Heart left ventricle (tissue), 13 donors: Measurements from ENCODE around the gene PSD4.

Source experiments
- POLR2A ChIP-seq, 2 donors: fragments of 450-650 bp; IDR thresholded peaks; one replicate each; pipeline ENCODE4 v1.6.1; 2017; ENCODE audit warnings: antibody characterized with exemption in 2 of 2, mild to moderate bottlenecking in 2 of 2, moderate library complexity in 2 of 2
- TF ChIP-seq, protein P1 (sequence below), 12 donors: fragments of 200-600 bp; sonication (generic) in 4 of 12; IDR thresholded peaks; one replicate each; pipeline versions ENCODE4 v1.5.0 to v1.8.0; 2018 to 2022; ENCODE audit warnings: antibody characterized with exemption in 12 of 12, mild to moderate bottlenecking in 5 of 12
- donor health status: ischemic (EF 13 %, LVEDD 7.1; RV severe dilation, severe dysfunction).
- donor health status: DM: no; HTN: yes; CAD: no.
- donor health status: DM: no; HTN: no; CAD: no.
- donor health status: ischemic (EF 25% LVEDD 6.9; RV normal size, moderate dysfunction).
- donor health status: ischemic (EF 25% LVEDD 5.7; RV mildly dilated, moderate dysfunction).
- donor health status: ischemic (EF 35%, LVEDD 5.7; RV mildly dilated, moderate dysfunction).
- donor health status: nonischemic (EF 11% LVEDD 7.7; RV severe dilation, severe dysfunction).
- donor health status: DM: yes; HTN: yes; CAD: no.
- donor health status: PGD.
- donor health status: ischemic (EF 29% LVEDD 5.4; RV normal size, mild dysfunction).
- donor health status: nonischemic (EF 23%, LVEDD 6.1; RV moderate dilation, normal function).

DNA sequence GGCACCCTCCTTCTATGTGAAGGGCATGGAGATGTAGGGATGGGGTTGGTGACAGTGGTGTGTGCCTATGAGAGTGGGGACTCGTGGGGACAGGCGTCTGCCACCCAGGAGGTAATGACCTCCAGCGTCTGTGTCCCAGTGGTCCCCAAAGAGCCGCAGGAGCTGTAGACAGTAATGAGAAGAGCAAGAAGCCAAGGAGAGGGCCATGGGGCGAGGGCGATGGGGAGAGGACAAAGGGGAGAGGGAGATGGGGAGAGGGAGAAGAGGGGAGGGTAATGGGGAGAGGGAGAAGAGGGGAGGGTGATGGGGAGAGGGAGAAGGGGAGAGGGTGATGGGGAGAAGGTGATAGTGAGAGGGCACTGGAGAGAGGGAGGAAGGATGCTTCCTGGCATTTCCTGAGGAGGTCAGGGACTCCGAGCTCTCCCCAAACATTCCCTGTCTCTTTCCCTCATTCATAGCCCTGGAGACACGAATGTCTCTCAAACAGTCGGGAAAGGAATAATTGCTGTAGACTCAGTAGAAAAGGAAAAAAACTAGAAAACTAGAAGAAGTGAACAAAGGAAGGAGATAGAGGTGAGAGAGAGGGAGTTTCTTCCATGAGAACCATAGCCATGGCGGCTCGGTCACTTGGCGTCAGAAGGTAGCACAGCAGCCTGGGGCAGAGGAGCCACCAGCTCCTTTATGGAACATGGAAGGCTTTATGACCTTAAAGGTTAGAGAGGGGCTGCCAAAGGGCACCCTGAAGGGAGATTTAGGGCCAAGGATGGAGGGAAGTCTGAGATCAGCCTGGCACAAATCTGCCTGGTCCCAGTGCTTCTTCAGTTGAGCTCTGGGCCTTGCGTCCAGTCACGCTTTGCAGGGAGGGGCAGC, 39.5 kb downstream of the PSD4 start:
- TF ChIP-seq, protein P1, sequence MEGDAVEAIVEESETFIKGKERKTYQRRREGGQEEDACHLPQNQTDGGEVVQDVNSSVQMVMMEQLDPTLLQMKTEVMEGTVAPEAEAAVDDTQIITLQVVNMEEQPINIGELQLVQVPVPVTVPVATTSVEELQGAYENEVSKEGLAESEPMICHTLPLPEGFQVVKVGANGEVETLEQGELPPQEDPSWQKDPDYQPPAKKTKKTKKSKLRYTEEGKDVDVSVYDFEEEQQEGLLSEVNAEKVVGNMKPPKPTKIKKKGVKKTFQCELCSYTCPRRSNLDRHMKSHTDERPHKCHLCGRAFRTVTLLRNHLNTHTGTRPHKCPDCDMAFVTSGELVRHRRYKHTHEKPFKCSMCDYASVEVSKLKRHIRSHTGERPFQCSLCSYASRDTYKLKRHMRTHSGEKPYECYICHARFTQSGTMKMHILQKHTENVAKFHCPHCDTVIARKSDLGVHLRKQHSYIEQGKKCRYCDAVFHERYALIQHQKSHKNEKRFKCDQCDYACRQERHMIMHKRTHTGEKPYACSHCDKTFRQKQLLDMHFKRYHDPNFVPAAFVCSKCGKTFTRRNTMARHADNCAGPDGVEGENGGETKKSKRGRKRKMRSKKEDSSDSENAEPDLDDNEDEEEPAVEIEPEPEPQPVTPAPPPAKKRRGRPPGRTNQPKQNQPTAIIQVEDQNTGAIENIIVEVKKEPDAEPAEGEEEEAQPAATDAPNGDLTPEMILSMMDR (IDR thresholded peaks at IDR 0.05): no peak
- no peak for TF ChIP-seq POLR2A (IDR thresholded peaks at IDR 0.05)
